ENCODE data around the gene SIGMAR1.

The SIGMAR1 gene

GRCh38 chr9:34637356-34638137 lies at the start of gene SIGMAR1:
Gene SIGMAR1 (minus strand): TSS chr9:34637787. CDS start chr9:34637697, 90 bp downstream.
- peak; percentile 76 for DNase-seq

DNA sequence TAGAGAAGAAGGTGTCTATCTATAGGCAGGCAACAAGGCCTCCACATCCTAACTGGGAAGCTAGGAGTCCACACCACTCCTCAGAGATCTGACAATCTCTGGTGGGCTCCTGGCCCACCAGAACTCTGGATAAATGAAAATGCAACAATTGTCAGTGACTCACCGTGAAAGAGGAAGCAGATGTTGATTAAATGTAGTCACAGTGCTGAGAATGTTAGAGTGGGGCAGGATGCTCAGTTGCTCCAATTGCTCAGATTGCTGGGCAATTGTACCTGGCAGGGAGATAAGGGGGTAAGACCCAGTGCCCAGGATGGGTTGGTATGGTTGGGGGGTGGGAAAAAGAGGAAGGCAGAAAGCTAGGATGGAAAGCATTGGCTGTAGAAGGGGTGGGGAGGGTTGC lies 49.1 kb upstream of the SIGMAR1 start:
- DNase-seq, result no peak

- no peak for DNase-seq
These were observed 48.6 kb upstream of the SIGMAR1 start for GRCh38 chr9:34686231-34686630.

DNA sequence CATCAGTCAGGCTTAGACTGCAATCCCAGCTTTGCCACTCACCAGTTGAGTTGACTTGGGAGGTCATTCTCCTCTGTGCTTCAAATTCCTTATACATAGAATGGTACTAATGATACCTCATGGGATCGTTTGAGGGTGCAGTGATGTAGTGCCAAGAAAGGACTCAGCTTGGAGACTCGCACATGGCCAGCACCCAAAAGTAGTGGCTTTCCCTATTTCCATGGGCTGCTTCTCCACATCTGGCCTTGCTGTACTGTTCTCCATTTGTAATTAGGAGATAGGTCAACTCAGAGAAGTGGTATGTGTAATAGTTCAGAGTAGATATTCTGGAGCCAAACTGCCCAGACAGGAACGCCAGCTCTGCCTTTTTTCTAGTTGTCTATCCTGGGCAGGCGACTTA lies 48.0 kb upstream of the SIGMAR1 start:
- no peak for DNase-seq

- no peak for DNase-seq
These were observed 47.2 kb upstream of the SIGMAR1 start for GRCh38 chr9:34684816-34685215.

DNA sequence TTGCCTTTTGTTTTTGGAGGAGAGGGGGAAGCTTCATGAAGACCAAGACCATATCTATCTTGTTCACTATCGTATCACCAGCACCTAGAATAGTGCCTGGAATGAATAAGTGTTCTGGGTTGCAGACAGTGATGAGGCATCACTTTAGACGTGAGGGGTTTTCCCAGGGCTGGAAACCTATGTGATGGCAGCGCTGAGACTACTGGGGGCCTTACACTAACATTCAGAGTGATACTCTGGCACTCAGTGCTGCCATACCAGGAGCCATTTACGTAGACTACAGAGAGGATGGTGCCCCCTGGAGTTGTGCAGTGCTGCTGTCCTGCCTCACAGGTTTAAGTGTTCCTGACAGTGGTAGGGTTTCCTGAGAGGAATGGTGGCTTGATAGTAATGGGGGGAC lies 46.6 kb upstream of the SIGMAR1 start:
- DNase-seq, result no peak

- DNase-seq, result no peak
These were observed 38.3 kb upstream of the SIGMAR1 start for GRCh38 chr9:34675869-34676268.

GRCh38 chr9:34675048-34675714 lies 37.6 kb upstream of the SIGMAR1 start:
- DNase-seq, result no peak

- no peak for DNase-seq
These were observed 36.9 kb upstream of the SIGMAR1 start for GRCh38 chr9:34674440-34674839.

DNA sequence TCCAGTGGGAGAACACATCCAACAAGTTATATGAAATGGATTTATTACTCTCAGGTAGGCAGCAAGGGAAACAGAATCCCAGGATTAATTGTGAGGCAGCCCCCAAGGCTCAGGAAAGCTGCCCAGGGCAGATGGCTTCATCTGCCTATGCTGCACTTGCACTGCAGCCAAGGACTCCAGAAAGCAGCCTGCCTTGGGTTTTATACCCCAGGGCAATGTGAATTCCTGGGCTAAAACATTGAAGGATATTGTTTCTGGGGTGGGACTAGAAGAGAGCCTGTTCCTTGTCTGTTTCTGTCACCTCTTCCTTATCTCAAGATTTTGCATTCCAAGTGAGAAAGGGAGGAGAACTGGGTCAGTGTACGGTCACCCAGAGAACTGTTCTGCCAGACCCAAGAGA lies 33.7 kb upstream of the SIGMAR1 start:
- no peak for DNase-seq

DNA sequence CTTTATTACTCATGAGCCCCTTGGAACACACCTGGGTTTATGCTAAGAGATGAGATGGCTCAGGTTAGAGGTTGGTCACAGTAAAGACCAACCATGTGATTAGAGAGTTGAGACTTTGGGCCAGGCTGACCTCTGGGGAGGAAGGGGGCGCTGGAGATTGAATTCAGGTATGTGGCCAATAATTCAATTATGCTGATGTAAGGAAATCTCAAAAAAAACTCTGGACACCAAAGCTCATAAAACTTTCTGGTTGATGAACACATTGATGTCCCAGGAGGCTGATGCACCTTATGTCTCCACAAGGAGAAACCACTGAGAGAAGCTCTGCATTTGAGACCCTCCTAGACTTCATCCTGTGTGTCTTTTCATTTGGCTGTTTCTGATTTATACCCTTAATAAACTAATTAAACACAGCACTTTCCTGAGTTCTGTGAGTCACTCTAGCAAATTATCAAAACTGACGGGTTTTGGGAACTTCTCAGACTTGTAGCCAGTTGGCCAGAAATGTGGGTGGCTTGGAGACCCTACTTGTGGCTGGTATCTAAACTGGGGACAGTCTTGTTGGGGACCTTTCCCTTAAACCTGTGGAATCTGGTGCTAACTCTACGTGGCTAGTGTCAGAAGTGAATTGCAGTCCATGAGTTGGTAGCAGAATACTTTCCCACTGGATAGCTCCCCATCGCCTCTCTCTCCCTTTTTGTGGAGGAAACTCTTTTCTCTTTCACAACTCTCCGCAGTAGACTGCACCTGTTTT lies 32.4 kb upstream of the SIGMAR1 start:
- DNase-seq, result no peak

DNA sequence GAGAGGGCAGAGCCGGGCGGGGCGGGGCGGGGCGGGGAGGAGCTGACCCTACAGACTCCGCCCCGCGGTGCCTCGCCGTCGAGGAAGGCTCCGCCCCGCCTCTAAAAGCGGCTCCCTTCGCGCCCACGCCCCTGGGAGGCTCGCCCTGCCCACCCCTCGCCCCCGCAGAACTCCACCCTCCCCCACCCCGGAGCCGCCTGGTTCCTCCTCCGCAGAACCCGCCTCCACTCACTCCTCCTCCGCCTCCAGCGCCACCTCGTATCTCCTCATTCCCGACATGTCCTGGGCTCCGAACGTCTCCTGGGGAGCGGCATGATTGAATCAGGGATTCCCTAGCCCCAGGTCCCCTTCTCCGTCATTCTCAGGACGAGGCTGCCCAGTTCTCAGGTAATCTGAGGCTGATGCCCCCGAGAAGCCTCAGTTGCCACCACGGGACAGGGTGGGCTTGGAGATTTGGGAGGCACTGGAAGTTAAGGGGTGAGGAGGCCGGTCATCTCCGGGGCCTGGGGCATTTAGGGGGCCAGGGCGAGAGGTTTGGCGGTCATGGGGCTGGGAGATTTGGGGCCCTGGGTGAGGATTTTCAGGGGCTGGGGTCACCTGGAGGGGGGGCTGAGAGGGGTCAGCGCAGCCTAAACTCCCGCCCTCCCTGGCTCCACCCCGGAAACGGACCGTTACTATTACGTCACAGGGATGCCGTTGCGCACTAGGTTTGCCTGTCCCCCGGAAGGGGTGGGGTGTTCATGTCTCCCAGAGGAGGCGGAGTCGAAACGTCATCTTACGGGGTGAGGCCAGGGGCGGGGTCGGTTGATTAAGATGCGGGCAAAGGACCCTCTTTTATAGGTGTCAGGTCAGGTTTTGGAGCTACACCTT lies 28.0 kb upstream of the SIGMAR1 start:
- peak; percentile 90 for DNase-seq

- no peak for DNase-seq
These were observed 27.4 kb upstream of the SIGMAR1 start for GRCh38 chr9:34665067-34665380.

DNA sequence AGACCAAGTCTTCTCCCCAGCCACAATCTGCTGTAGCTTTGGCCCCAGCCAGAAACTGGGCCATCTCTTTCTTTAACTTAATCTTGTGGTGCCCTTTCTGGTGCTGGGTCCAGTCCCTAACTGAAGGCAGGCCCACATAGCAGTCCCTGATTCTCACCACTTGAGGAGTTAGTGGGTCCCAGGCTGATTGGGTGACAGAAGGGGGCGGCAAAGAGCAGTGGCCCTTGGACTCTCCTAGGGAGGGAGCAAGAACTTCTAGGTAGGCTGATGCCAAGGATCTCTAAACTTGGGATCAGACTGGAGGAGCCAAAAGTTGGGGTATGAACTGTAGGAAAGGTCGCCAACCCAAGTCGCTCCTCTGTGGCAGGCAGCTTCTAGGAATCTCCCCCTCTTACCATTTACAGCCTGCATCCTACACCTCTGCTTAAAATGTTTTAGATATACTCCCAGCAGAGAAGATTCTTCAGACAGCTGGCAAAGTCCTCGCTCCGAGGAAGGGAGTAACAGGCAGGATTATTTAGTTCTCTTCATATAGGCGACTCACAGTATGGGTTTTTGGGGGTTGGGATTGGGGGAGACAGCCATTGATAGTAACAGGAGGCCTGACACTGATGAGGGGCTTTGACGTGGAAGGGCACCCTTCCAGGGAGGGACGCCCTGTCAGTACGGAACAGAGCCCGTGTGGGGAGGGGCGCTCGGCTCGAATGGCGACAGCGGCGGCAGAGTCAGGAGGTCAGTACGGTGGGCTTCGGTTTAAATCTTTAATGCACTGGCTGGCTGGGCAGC lies 26.9 kb upstream of the SIGMAR1 start:
- DNase-seq, result no peak

DNA sequence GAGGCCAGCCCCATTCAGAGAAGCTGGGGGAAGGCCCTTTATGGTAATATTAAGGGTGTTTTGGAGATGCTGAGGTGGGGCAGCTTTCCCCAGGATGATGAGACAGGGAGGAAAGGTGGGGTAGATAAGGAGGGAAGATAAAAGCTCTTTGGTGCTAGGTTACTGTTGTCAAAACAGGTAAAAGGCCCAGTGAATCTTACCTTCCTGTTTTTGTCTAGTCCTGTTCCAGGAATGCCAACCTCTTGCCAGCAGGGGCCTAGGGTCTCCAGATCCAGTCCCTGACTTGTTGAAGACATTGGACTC lies 25.7 kb upstream of the SIGMAR1 start:
- no peak for DNase-seq

GRCh38 chr9:34662526-34663302 lies 25.1 kb upstream of the SIGMAR1 start, which contains the start of gene CCL27:
Gene CCL27 (minus strand): TSS chr9:34662657. CDS start chr9:34662633, 24 bp downstream.
- DNase-seq, result no peak

DNA sequence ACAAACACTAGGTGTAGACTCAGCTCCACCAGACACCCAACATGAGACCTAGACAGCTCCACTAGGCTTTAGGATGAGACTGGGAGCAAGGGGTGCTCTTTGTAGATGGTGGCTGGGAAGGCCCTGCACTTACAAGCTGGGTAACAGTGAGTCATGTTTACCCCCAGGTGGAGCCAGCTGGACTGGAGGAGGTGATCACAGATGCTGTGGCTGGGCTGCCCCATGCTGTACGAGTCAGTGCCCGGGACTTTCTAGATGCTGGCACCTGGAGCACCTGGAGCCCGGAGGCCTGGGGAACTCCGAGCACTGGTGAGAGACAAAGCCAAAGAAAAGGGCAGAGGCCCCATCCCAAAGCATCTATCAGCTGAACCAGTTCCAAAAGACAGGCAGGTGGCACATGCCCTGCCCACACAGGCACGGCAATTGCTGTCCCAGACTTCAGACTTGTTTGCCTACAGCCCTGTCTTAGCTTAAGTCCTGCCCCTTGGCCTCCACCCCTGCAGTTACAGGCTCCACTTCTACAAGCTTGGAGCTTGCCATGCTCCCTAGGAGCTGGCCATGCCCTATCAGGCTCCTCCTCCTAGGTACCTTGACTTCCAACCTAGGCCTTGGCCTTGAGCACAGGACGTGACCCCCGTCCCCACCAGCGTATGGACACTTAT lies 22.1 kb upstream of the SIGMAR1 start:
- DNase-seq, result no peak

DNA sequence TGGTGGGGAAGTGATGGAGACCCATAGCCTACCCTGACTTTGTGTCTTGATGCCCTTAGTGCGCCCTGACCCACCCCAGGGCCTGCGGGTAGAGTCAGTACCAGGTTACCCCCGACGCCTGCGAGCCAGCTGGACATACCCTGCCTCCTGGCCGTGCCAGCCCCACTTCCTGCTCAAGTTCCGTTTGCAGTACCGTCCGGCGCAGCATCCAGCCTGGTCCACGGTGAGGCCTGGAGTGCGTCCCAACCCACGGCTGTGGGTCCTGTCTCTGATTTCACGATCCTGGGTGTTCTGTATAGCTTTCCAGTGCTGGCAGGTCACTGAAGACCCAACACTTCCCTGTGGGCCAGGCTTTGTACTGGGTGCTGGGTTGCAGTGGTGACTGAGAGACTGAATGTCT lies 20.9 kb upstream of the SIGMAR1 start:
- DNase-seq, result no peak

GRCh38 chr9:34656992-34657391 lies 19.4 kb upstream of the SIGMAR1 start:
- no peak for DNase-seq

GRCh38 chr9:34655394-34655793 lies 17.8 kb upstream of the SIGMAR1 start:
- DNase-seq, result no peak

Data from NCI-H510A (cell line).